Measurements from ENCODE around the gene MORC2.

The MORC2 gene

DNA sequence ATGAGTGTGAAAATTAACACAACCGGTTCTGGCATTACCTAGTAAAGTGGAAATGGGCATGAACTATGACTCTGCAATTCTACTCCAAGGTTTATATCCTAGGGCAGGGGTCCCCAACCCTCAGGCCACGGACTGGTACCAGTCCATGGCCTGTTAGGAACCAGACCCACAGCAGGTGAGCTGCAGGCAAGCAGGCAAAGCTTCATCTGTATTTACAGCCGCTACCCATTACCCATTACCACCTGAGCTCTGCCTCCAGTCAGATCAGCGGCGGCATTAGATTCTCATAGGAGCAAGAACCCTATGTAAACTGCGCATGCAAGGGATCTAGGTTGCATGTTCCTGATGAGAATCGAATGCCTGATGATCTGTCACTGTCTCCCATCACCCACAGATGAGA is 49.8 kb downstream of the MORC2 start:
- DNase-seq = no peak

DNA sequence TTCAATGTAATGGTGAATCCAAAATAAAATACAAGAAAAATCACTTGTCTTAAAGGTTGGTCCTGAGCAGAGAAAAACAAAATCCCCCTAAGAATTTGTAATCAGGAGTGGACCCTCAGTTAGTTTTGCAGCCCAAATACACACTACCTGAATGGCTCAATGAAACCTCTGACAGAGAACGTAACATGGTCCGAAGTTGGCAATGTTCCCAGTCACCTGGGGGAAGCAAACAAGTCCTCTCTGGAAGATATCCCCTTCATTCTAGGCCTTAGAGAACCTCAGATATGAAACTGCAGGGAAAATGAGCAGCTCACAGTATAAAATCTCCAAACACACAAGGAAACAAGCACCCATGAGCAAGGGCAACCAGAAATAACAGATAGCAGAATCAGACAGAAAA is 58.2 kb downstream of the MORC2 start:
- no peak for DNase-seq

DNA sequence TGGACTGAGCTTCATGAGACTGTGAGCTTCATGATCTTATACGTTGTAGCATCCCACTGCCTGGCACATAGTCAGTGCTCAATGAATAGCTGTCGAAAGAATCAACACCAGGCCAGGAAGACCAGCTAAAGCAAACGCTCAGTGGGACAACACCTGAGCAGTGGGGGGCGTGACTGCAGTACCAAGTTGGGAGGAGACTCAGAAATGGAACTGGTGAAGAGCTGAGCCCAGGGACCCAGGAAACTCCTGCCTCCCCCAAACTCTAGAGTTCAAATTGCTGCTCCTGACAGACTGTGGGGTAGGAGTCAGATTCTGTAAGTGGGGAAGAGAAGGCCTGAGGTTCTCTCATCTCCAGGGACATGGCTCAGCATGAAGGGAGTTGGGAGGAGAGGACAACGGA is 59.3 kb downstream of the MORC2 start:
- no peak for DNase-seq

DNA sequence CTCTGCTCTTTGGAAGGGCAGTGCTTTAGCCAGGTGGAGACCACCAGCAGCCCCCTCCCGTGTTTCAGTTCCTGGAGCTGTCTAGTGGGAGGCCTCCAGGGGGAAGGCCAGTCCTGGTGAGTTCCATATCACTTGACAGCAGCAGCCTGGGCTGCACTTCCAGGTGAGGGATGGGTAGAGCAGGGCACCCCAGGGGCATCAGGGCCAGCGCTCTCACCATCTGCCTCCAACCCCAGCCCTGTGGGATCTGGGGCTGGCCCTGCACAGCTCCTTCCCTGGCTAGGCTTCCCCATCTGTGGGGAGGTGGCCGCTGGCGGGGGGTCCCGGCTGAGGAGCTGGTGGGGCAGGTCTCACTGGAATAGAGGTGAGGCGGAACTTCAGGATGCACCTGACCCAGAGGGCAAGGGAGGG is 60.5 kb downstream of the MORC2 start:
- DNase-seq = no peak

DNA sequence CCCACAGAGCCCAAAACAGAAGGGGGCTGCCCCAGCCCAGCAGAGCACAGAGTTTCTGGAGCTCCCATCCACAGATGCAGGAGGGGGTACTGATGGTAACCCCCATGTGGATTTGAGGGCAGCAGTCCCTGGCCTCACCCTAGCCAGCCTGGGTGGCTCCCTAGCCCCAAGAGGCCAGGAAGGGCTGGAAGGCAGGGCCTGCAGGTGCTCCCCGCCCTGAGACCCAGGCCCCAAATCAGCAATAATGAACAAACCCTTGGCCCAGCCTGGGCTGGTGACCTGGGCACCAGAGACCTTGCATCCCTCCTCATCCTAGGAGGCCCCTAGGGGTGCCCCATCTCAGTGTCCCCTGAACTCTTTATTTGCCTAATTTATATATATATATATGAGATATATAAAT is 61.6 kb downstream of the MORC2 start:
- no peak for DNase-seq

DNA sequence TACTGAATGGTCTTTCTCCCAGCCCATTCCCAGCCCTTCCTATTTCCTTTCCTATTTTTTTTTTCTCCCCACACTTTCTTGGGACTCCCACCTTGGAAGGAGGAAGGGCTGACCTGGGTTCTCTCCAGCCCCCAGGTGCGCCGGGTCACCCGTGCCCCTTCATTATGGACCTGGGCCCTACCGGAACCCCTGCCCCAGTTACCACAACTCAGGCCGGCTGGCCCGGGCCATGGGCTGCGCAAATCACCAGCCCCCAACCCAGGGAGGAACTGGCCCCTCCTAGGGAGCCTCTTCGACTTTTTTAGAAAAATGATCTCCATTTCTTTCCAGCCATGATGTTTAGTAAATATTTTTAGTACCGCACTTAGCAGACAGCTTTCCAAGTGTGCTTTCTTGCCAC is 62.2 kb downstream of the MORC2 start:
- no peak for DNase-seq

DNA sequence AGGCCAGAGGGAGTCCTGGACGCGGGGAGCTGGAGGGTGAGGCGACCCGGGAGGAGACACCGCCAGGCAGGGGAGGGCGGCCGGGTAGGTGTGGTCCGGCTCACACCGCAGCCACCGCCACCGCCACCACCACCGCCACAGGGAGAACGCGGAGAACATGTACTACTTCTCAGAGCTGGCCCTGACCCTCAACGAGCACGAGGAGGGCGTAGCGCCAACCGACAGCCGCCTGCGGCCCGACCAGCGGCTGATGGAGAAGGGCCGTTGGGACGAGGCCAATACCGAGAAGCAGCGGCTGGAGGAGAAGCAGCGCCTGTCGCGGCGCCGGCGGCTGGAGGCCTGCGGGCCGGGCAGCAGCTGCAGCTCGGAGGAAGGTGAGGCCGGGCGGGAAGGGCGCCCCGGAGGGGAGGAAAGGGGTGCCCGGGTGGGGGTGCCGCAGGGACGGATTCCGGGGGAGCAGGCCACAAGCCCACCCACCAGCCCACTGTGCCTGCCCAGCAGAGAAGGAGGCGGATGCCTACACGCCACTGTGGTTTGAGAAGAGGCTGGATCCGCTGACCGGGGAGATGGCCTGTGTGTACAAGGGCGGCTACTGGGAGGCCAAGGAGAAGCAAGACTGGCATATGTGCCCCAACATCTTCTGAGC is 62.8 kb downstream of the MORC2 start:
- no peak for DNase-seq

DNA sequence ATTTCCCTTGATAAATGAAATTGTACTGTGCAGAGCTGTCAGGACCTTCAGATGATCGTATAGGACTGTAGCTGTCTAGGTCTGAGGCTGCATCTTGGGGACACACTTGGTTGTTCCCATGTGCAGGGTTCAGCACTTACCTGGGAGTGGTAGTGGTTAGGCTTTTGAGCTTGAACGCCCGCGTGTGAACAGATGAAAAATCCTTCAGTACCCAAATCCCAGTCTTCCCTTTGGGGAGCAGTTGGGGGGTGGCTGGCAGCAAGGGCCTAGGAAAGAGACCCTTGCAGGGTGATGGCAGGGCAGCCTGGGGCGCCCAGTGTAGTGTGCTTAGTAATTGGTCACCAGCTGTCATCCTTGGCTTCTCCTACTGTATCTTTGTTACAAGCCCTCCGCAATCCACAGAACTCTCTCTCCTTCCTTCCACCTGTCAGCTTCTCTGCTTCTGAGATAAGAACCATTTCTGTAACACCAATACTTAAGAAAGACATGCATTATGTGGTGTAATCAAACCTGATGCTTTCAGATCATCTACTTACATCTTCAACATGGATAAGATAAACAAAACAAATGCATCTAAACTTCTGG is 64.6 kb downstream of the MORC2 start:
- no peak for DNase-seq

DNA sequence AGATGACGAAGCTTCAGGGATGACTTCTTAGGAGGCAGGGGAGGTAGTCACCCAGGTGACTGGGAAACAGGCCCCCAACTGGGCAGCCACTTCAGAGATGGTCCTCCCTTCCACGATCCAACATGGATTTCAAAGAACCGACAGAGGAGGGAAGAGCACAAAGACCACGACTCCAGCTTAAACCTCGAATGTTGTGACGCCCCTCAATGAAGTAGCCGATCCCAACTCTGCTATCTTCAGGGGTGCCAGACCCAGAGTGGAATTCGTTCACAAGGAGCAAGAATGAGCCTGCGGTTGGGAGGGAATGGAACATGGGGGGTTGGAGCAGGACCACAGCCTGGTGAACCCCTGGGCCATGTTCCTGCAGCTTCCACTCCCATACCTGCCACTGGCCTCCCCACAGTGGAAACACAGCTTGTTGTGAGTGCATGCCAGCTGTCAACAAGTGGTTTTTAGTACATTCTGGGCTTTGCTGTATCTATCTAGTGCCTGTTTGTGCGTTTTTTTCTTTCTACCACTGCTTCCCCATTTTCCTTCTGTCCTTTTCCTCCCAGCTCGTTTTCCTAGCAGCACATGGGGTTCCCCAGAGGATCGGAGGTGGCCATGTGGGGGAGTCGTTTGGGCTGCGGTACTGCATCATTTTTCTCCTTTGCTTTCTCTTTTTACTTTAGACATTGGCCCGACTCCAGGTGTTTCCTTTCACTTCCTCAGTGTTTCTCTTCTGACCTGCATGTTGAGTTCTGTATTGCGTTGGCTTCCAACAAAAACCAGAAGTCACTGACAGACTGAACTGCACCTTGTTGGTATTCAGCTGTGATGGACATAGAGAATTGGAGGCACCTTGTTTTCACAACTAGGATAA is 65.8 kb downstream of the MORC2 start:
- no peak for DNase-seq

DNA sequence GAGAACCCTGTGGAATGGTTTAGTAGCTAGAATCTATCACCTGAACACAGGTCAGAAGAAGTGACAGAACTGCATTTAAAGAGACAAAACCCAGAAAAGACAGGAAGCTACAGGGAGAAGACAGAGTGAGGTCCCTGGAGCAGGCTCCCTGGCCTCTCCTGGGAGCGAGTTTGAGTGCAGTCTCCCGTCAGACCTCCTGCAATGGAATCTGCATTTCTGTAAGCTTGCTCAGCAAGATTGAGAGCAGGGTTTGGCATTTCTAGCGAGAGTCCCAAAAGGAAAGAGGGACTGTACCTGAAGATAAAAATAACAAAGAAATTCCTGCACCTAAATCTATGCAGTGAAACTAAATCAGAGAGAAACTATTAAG is 74.2 kb downstream of the MORC2 start:
- DNase-seq = no peak

DNA sequence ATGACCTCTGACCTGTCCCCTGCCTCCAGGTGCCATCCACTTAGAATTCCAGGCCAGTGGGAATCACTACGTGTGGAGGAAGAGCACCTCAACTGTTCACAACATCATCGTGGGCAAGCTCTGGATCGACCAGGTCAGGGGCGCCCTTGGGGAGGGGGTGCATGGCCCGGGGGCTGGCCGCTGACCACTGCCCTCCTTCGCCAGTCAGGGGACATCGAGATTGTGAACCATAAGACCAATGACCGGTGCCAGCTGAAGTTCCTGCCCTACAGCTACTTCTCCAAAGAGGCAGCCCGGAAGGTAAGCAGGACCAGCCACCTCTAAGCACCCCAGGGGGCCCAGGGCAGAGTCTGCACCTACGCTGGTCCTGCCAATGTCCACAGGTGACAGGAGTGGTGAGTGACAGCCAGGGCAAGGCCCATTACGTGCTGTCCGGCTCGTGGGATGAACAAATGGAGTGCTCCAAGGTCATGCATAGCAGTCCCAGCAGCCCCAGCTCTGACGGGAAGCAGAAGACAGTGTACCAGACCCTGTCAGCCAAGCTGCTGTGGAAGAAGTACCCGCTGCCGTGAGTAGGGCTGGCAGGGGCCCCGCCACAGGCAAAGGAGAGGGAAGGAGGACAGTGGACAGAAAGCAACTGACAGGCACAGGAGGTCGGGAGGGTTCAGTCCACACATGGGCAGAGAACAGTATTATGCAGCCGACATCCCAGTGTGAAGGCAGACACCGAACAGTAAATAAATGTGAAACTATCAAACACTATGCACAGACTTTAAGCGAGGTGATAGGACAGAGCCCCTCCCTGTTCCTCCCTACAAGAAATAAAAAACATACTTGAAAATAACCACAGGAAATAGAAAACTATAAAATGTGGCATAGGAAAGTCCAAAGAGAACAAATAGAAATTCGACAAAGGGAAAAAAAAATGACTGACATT is 74.9 kb downstream of the MORC2 start:
- no peak for DNase-seq

DNA sequence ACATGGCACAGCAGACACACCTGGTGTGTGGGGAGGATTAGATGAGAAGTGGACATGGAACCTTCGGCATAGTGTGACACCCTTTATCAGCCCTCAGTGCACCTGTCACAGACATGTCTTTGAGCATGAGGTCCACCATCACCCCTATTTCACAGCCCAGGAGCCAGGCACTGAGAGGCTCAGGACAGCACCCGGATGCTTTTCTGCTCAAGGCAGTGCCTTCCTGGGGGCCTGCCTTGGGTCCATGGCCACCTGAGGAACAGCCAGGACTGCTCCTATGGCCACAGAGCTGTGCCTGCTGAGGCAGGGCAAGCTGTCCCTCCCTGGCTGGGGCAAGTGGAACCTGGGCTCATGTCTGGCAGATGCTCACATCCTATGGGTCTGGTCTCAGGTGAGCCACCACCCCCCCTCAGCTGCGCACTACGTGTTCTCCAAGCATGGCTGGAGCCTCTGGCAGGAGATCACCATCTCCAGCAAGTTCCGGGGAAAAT is 75.8 kb downstream of the MORC2 start:
- DNase-seq = no peak

DNA sequence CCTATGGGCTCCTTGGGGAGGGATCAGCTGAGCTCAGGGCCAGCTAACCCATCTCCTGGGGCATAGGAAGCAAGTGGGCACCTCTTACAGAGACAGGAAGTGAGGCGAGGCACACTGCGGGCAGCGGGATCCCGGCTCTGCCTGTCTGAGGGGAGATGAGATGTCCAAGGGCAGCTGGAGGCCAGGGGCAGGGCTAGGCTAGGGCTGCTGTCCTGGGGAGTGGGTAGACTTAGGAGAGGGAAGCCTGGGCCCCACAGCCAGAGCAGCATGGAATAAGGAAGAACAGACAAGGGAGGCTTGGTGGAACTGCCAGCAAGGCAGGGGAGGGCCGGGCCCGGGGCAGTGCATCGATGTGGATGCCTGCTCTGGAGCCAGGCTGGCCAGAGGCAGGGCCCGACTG is 76.3 kb downstream of the MORC2 start:
- DNase-seq = no peak

DNA sequence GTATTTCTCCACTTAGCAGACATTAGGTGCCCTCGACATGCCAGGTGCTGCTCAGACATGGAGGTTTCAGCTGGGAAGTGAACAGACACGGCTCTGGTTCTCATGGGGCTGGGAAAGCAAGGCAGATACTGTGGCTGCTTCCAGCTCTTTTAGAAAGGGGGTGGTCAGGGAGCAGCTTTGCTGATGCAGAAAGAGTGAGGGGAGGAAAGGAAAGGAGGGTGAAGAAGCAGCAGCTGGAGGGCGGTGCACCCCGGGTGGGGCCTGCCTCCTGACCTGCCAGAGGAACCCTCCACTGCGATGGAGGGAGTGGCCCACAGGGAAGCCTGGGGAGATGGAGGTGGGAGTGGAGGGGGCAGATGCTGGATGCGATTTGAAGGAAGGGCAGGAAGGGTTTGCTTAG is 76.8 kb downstream of the MORC2 start:
- DNase-seq = no peak

DNA sequence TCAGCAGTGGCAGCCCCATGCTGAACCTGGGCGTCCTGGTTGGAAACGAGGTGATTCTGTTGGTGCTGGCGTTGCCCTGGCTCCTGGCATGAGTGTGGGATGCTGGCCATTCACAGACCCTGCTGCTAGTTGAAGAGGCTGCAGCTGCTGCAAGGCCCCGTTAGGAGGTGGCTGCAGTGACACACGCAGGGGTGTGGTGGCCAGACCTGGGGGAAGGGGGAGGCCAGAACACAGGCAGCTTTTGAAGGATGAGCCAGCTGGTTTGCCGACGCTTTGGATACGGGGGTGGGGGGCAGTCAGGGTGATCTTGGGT is 77.2 kb downstream of the MORC2 start:
- DNase-seq = no peak

DNA sequence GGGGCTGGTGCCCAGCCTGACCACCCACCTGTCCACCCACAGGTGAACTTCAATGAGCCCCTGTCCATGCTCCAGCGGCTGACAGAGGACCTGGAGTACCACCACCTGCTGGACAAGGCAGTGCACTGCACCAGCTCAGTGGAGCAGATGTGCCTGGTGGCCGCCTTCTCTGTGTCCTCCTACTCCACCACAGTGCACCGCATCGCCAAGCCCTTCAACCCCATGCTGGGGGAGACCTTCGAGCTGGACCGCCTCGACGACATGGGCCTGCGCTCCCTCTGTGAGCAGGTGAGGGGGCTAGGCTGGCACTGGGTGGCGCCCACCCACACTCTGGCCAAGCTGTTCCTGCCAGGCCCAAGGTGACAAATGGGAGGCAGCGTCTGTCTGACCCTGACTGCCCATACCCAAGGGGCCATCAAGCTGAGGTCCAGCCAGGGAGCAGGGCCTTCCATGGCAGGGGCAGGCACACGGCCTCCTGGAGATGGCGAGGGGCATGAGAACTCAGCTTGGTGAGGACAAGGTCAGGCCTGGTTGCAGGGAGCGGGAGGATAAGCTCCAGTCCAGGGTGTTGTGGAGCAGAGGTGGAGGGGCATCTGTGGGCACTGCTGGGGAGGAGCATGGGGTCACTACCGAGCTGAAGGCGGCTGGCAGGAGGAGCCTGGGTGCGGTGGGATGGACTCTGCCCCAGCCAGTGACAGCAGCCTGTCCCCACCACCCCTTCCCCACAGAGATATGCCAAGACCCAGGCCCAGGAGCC is 77.7 kb downstream of the MORC2 start:
- peak; percentile 14 for DNase-seq

DNA sequence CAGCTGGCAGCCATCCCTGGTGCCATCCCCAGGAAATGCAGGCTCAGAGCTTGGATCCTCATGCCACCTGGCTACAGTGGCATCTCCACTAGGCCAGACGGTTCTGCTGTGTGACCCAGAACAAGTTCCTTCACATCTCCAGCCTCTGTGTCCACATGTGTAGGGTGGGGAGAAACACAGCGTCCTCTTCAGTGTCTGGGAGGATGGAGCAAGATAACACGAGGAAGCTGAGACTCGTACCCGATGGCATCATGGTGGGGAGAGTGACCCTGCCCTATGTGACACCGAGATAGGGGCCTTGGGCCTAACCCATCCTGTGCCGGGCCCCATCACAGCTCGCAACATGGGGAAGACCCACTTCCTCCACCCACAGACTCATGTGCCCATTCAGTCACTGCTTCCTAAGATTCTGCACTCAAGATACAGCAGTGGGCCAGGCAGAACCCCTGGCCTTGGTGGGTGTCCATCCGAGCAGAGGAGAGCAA is 78.5 kb downstream of the MORC2 start:
- DNase-seq = no peak

DNA sequence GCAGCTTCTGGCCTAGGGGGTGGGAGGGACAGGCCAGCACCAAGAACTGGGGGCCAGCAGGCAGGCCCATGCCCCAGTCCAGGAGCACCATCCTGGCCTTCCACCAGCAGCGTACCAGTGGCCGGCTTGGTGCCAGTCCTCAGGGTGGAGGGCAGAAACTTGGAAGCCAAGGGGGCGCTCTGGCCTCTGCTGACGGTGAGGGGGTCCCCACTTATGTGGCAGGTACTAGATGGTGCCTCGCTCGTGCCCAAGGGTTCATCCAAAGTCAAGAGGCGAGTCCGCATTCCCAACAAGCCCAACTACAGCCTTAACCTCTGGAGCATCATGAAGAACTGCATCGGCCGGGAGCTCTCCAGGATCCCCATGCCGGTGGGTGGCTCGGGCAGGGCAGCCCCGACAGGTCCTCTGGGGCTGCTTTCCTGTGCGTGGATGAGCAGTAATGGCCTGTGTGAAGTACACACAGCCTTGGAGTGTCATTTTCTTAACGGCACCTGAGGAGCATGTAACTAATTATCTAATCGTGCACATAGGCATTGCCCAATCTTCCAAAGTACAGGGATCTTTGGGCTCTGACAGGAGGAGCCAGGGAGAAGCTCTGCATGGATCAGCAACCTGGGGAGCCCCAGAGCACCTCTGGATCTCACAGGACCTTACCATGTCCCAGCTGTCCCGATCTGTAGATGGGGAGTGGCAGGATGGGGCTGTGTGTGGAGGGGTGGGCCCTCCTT is 79.1 kb downstream of the MORC2 start:
- DNase-seq = no peak

DNA sequence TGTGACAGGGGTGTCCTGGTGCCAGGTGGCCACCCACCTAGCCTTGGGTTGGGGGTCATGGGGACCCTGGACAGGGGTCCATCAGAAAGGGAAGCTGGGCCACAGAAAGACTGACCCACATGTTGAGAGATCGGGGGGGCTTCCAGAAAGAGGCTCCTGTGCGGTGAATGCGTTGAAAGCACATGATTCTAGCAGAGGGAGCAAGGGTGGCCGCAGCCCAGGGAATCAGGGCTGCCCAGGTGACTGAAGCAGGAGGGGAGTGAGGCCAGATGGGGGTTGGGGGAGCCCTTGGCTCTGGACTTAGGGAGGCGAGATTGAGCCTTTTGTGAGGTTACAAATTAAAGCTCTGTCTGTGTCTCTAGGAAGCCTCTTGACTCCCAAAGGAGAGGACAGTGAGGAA is 80.7 kb downstream of the MORC2 start:
- no peak for DNase-seq

DNA sequence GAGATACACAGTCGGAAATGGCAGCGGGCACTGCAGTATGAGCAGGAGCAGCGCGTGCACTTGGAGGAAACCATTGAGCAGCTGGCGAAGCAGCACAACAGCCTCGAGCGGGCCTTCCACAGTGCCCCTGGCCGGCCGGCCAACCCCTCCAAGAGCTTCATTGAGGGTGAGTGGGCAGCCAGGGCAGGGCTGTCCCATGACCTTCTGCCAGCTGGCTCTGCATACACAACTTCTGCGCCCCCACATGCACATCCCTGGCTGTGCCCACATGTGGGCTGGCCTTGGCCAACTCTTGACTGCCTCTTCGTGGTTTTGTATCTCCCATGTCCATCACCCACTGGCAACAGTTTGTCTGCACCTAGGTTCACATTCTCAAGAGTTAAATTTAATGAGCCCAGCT is 81.1 kb downstream of the MORC2 start:
- DNase-seq = no peak

DNA sequence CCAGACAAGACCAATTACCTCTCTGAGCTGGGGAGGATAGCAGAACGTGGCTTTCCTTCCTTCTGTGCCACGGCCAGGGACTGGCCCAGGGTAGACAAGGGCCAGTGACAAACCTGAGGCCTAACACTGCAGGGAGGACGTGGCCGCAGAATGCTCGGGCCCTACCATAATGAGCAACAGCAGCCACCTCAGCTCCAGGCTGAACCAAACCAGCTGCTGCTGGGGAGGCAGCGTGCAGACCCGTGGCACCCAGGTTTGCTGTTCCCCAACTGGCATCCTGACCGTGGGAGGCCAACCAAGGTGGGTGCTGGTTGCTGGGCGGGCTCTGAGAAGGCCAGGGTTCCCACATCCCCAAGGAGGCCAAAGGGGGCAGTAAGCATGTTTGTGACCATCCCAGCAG is 83.0 kb downstream of the MORC2 start:
- DNase-seq = no peak

DNA sequence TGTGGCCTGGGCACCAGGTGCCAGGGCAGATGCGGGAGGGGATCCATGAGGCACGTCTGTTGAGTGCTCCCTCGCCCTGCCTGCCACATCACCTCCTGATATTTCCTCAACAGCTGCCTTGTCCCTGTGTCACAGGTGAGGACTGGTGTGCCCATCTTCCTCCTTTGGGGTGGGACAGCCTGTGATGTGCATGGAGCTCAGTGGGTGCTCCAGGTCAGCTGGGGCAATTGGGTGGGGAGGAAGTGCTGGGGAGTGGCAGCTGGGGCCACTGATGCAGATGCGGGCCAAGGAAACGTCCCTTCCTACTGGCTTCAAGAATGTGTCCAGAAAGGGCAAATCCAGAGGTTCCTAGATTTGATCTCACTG is 83.6 kb downstream of the MORC2 start:
- DNase-seq = no peak
